ENCODE measurements around the gene CPN2. TPM values are rescaled to one million over a fixed set of nuclear protein-coding genes. Genes with fewer than 3 reads are reported as not detected.
A peak's percentile ranks its signal among the peaks of the same experiment; 100 is the strongest.

The CPN2 gene
- total RNA-seq, 1 donor from 2014 or later = not detected

DNA sequence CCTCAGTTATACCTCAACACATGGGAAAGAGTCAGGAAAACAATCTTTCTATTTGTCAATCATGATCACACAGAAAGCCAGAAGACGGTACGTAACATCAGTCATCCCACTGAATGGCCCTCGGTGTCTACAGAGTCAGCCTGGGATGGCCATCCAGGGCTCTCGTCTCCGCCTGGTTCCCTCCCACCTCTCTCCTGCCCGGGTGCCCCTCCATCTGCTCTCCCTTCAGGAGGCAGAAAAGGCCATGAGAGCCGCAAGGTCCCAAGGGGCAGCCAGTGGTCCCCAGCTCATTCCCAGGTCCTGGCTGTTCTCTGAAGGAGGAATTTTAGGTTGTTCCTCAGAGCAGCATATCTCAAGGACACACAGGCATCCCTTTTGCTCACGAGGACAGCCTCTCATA, 22.8 kb upstream of the CPN2 start:
- no peak overlapping the region for H3K4me3 ChIP-seq (ENCODE audit: low read length in 3 of 3)
- no peak overlapping the region for H3K27ac ChIP-seq (ENCODE audit: low read depth, low read length)
- peaks cover 30 to 33% (median 32%) of the 10 kb centered on the region in 3 donors for H3K27me3 ChIP-seq (ENCODE audit: control insufficient read depth in 3 of 3, insufficient read depth in 3 of 3, low read length in 3 of 3)
- H3K9me3 ChIP-seq (ENCODE audit: control insufficient read depth in 3 of 3, low read length in 3 of 3) = no peaks in the 10 kb centered on the region
- no peaks in the 10 kb centered on the region for H3K4me1 ChIP-seq (ENCODE audit: control insufficient read depth in 3 of 3, insufficient read depth in 3 of 3, low read length in 3 of 3)
- no peak overlapping the region for H3K9ac ChIP-seq (ENCODE audit: low read depth in 1 of 3, low read length in 3 of 3)
- H3K36me3 ChIP-seq (ENCODE audit: control insufficient read depth in 3 of 3, insufficient read depth in 3 of 3, low read length in 3 of 3) = no peaks in the 10 kb centered on the region

DNA sequence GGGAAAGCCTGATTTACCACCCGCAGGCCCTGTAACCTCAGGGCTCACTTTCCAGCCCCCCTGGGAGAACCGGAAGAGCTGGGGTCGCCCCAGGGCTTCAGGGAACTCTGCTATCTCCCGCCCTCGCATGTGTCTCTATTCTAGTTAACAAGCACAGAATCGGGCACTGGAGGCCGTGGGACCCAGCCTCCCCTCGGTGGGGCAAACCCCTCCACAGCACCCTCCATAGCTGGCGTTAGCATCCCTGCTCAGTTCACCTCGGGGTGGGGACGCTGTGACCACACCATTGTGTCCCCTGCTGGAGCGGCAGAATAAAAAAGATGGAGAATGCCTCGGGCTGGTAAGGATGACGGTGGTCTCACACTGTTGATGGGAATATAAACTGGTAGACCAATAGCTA, 21.9 kb upstream of the CPN2 start:
- no peaks in the 10 kb centered on the region for H3K9me3 ChIP-seq (ENCODE audit: control insufficient read depth in 3 of 3, low read length in 3 of 3)
- no peaks in the 10 kb centered on the region for H3K4me1 ChIP-seq (ENCODE audit: control insufficient read depth in 3 of 3, insufficient read depth in 3 of 3, low read length in 3 of 3)
- H3K9ac ChIP-seq (ENCODE audit: low read depth in 1 of 3, low read length in 3 of 3) = no peak overlapping the region
- peaks cover 35 to 36% (median 35%) of the 10 kb centered on the region in 3 donors for H3K27me3 ChIP-seq (ENCODE audit: control insufficient read depth in 3 of 3, insufficient read depth in 3 of 3, low read length in 3 of 3)
- no peak overlapping the region for H3K4me3 ChIP-seq (ENCODE audit: low read length in 3 of 3)
- no peak overlapping the region for H3K27ac ChIP-seq (ENCODE audit: low read depth, low read length)
- H3K36me3 ChIP-seq (ENCODE audit: control insufficient read depth in 3 of 3, insufficient read depth in 3 of 3, low read length in 3 of 3) = no peaks in the 10 kb centered on the region

DNA sequence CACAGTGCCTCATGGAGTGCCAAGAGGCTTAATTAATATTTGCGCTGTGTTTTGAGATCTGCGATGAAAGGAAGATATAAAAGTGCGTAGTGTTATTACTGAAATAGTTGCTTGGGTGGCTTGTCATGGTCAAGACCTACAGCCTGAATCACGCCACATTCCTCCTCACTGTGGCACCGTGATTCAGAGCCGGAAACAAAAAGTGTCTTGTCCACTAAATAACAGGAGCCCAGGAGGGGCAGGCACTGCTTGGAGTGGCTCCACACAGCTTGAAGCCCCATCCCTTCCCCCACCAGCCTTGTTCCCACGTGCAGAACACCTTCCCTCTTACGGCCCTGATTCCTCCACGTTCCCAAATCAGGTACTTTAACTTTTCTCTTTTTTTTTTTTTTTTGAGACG, 19.6 kb upstream of the CPN2 start:
- no peak overlapping the region for H3K9ac ChIP-seq (ENCODE audit: low read depth in 1 of 3, low read length in 3 of 3)
- no peaks in the 10 kb centered on the region for H3K36me3 ChIP-seq (ENCODE audit: control insufficient read depth in 3 of 3, insufficient read depth in 3 of 3, low read length in 3 of 3)
- H3K4me1 ChIP-seq (ENCODE audit: control insufficient read depth in 3 of 3, insufficient read depth in 3 of 3, low read length in 3 of 3) = no peaks in the 10 kb centered on the region
- no peak overlapping the region for H3K27ac ChIP-seq (ENCODE audit: low read depth, low read length)
- H3K4me3 ChIP-seq (ENCODE audit: low read length in 3 of 3) = no peak overlapping the region
- peaks cover 31 to 36% (median 33%) of the 10 kb centered on the region in 3 donors for H3K27me3 ChIP-seq (ENCODE audit: control insufficient read depth in 3 of 3, insufficient read depth in 3 of 3, low read length in 3 of 3)
- H3K9me3 ChIP-seq (ENCODE audit: control insufficient read depth in 3 of 3, low read length in 3 of 3) = no peaks in the 10 kb centered on the region

DNA sequence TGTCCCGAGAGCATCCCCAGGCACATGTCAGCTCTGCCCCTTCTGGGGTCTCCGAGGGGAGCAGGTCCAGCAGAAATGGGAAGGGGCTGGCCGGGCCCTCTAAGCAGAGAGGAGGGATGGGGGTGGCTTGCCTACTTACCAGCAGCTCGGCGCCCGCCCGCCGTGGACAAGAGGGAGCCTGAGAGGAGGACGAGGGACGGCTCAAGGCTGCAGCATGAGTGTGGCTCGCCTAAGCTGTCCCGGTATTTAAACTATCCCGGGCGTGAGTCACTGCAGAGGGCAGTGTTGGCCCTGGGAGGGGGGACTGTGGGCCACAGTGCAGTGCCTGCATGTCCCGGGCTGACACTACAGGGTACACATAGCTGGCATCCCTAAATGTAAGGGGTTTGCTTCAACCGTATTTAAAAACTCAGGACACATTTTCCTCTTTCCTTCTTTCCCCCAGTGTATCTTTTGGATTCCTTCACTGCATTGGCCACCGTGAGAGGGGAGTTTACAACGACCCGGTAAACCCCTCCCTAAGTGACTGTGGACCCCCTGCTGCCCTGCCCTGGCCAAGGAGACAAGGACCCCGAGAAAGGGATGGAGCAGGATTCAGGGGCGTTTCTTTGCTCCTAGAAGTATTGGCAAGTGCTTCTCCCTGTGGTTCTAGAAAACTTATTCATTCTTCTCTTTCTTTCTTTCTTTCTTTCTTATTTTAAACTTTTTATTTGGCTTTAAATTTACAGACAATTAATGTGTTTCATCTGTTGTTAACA, 18.6 kb upstream of the CPN2 start, which contains the start of gene LRRC15:
Gene LRRC15, minus strand, starts transcription at position 222 of the 758 bp plus-strand sequence. CDS start 8,700 bp downstream, outside the sequence.
- no peak within 1 kb of the TSS for H3K9ac ChIP-seq (ENCODE audit: low read depth in 1 of 3, low read length in 3 of 3)
- no peak within 1 kb of the TSS for H3K4me3 ChIP-seq (ENCODE audit: low read length in 3 of 3)
- H3K27ac ChIP-seq (ENCODE audit: low read depth, low read length) = no peak within 1 kb of the TSS
- peaks cover 5 to 7% (median 6%) of the 10 kb centered on the region in 3 donors for H3K4me1 ChIP-seq (ENCODE audit: control insufficient read depth in 3 of 3, insufficient read depth in 3 of 3, low read length in 3 of 3)
- no peaks in the 10 kb centered on the region for H3K9me3 ChIP-seq (ENCODE audit: control insufficient read depth in 3 of 3, low read length in 3 of 3)
- H3K36me3 ChIP-seq (ENCODE audit: control insufficient read depth in 3 of 3, insufficient read depth in 3 of 3, low read length in 3 of 3) = no peaks in the 10 kb centered on the region
- H3K27me3 ChIP-seq (ENCODE audit: control insufficient read depth in 3 of 3, insufficient read depth in 3 of 3, low read length in 3 of 3) = peaks cover 31 to 33% (median 31%) of the 10 kb centered on the region in 3 donors

DNA sequence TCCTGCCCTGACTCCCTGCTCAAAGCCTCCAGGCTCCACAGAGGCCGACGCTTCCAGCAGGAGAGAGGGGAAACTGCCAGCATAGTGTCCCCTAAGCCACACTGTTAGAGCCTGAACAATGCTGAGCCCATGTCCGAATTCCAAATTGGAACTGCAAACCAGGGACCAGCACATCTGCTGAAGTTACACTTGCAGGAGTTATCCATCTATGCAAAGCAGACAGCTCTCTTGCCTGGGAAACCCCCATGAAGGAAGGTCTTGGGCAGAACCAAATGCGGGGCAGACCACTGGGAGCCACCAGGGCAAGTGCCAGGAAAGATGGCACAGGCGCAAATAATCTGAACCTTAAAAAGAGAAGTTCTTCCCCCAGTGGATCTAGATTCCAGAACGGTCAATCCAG, 17.8 kb upstream of the CPN2 start:
- peaks cover 12 to 14% (median 12%) of the 10 kb centered on the region in 3 donors for H3K4me1 ChIP-seq (ENCODE audit: control insufficient read depth in 3 of 3, insufficient read depth in 3 of 3, low read length in 3 of 3)
- H3K4me3 ChIP-seq (ENCODE audit: low read length in 3 of 3) = no peak overlapping the region
- H3K27ac ChIP-seq (ENCODE audit: low read depth, low read length) = no peak overlapping the region
- H3K36me3 ChIP-seq (ENCODE audit: control insufficient read depth in 3 of 3, insufficient read depth in 3 of 3, low read length in 3 of 3) = no peaks in the 10 kb centered on the region
- no peaks in the 10 kb centered on the region for H3K9me3 ChIP-seq (ENCODE audit: control insufficient read depth in 3 of 3, low read length in 3 of 3)
- H3K9ac ChIP-seq (ENCODE audit: low read depth in 1 of 3, low read length in 3 of 3) = no peak overlapping the region
- H3K27me3 ChIP-seq (ENCODE audit: control insufficient read depth in 3 of 3, insufficient read depth in 3 of 3, low read length in 3 of 3) = peaks cover 28 to 33% (median 31%) of the 10 kb centered on the region in 3 donors

DNA sequence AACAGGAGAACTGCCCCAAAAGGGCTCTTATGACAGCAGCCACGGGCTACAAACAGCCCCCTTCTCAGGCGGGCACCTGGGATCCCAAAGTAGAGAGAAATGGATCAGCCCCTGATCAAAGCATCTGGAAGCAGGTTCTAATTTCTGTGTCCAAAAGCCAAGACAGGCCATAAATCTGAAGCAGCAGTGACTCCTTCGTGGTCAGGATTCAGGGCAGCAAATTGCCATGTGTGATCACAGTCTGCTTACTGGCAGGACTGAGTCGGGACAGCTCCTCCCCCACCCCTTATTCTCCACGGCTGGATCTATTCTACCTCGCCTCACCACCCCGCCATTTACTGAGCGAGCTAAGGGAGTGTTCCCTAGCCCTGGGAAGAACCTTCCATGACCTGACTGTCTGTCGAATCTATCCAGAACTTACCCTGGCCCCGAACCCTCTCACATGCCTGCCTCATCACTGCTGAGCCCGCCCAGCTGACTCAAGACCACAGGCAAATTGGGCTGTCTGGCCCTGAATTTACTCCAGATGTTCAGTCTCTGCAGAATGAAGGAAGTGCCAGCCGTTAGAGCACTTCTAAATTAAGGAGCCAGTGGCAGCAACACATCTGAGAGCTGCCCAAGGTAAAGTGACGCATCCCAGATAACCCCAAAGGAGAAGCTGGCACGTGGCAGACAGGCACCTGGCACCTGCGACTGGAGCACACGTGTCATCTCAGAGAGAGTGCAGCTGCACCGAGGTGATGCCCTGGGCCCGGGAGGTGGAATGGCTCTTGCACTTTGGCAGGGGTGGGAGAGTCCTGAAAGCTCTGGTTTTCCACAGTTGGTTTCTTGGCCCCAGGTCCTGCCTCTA, 17.1 kb upstream of the CPN2 start:
- Histone ChIP-seq H3K4me1 (ENCODE audit: control insufficient read depth in 3 of 3, insufficient read depth in 3 of 3, low read length in 3 of 3) (peaks cover 12 to 14% (median 12%) of the 10 kb centered on the region in 3 donors), H3K9me3 (ENCODE audit: control insufficient read depth in 3 of 3, low read length in 3 of 3) (no peaks in the 10 kb centered on the region), H3K27ac (ENCODE audit: low read depth, low read length) (no peak overlapping the region), H3K27me3 (ENCODE audit: control insufficient read depth in 3 of 3, insufficient read depth in 3 of 3, low read length in 3 of 3) (peaks cover 27 to 33% (median 29%) of the 10 kb centered on the region in 3 donors), H3K4me3 (ENCODE audit: low read length in 3 of 3) (no peak overlapping the region), H3K9ac (ENCODE audit: low read depth in 1 of 3, low read length in 3 of 3) (no peak overlapping the region), H3K36me3 (ENCODE audit: control insufficient read depth in 3 of 3, insufficient read depth in 3 of 3, low read length in 3 of 3) (no peaks in the 10 kb centered on the region)

DNA sequence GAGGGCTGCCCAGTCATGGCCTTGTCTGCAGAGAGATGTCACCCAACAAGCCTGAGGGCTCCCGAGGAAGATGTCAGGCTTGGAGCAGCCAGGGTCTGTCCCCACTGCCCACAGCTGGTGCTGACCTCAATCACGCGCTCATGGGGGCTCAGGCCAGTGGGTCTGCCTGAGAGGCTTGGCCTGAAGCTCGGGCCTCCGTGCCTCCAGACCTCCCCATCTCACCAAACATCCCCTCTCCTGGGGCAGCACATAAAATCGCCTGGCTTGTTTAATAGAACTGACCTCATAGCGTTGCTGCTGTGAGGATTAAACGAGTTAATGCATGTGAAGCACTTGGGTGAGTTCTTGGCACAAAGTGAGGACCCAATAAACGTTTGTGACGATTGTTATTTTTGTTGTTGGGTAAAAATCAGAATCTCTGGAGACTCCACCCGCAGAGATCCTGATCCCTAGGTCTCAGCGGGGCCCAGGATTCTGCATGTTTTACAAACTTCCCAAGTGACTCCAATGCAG, 14.9 kb upstream of the CPN2 start:
- Histone ChIP-seq H3K27me3 (ENCODE audit: control insufficient read depth in 3 of 3, insufficient read depth in 3 of 3, low read length in 3 of 3) (peaks cover 26 to 33% (median 27%) of the 10 kb centered on the region in 3 donors), H3K9ac (ENCODE audit: low read depth in 1 of 3, low read length in 3 of 3) (no peak overlapping the region), H3K36me3 (ENCODE audit: control insufficient read depth in 3 of 3, insufficient read depth in 3 of 3, low read length in 3 of 3) (no peaks in the 10 kb centered on the region), H3K4me1 (ENCODE audit: control insufficient read depth in 3 of 3, insufficient read depth in 3 of 3, low read length in 3 of 3) (peaks cover 12 to 14% (median 12%) of the 10 kb centered on the region in 3 donors), H3K27ac (ENCODE audit: low read depth, low read length) (no peak overlapping the region), H3K9me3 (ENCODE audit: control insufficient read depth in 3 of 3, low read length in 3 of 3) (no peaks in the 10 kb centered on the region), H3K4me3 (ENCODE audit: low read length in 3 of 3) (no peak overlapping the region)

DNA sequence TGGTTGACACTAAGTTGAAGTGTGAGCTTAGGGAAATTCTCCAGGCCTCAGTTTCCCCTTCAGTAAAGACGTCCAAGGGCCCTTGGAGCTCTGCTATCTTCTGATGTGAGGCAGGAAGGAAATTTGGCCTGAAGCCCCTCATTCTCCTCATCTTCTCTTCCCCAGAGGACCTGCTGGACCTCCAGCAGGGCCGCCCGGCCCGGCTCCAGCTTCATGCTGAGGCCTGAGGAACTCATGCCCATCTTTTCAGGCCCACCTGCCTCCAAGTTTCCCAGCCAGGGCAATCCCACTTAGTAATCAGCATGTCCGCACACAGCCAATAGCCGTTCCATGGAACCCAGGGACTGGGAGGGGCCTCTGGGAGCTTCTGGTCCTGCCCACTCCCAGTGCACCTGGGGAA, 14.4 kb upstream of the CPN2 start:
- no peaks in the 10 kb centered on the region for H3K9me3 ChIP-seq (ENCODE audit: control insufficient read depth in 3 of 3, low read length in 3 of 3)
- H3K9ac ChIP-seq (ENCODE audit: low read depth in 1 of 3, low read length in 3 of 3) = no peak overlapping the region
- peaks cover 12 to 14% (median 12%) of the 10 kb centered on the region in 3 donors for H3K4me1 ChIP-seq (ENCODE audit: control insufficient read depth in 3 of 3, insufficient read depth in 3 of 3, low read length in 3 of 3)
- H3K27me3 ChIP-seq (ENCODE audit: control insufficient read depth in 3 of 3, insufficient read depth in 3 of 3, low read length in 3 of 3) = peaks cover 25 to 33% (median 29%) of the 10 kb centered on the region in 3 donors
- no peak overlapping the region for H3K27ac ChIP-seq (ENCODE audit: low read depth, low read length)
- no peaks in the 10 kb centered on the region for H3K36me3 ChIP-seq (ENCODE audit: control insufficient read depth in 3 of 3, insufficient read depth in 3 of 3, low read length in 3 of 3)
- H3K4me3 ChIP-seq (ENCODE audit: low read length in 3 of 3) = no peak overlapping the region

DNA sequence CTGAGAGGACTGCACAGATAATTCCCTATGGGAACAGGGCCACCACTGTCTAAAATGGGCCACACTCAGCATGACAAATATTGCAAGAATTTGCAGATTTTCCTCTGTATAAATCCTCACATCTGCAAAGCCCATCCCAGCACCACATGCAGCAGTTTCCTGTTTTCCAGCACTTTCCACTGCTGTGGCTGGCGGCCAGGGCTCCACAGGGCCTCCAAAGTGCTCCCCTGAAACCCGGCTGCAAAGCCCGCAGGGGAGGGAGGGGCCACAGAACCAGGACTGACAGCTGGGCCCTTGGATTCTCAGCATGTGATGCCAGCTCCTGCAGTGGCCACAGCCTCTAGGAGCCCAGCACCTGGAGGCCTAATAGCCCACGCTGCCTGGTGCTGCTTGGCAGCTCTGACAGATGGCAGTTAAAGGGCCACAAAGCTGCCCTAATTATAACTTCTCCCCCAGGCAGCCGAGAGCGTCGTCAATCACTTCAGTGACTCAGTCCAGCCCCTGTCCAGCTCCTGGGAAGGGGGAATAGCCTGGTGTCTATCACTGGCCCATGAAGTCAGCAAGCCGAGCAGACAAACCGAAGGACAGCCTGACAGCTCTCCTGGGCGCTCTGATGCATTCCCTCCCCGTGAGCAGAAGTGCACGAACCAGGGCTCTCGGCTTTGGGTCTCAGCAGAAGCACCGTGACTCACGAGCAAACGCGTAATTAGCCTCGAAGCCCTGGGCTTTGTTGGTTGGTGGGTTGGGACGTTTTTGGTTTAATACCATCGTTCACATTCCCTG, 13.7 kb upstream of the CPN2 start:
- Histone ChIP-seq H3K9me3 (ENCODE audit: control insufficient read depth in 3 of 3, low read length in 3 of 3) (no peaks in the 10 kb centered on the region), H3K27me3 (ENCODE audit: control insufficient read depth in 3 of 3, insufficient read depth in 3 of 3, low read length in 3 of 3) (peaks cover 20 to 29% (median 26%) of the 10 kb centered on the region in 3 donors), H3K9ac (ENCODE audit: low read depth in 1 of 3, low read length in 3 of 3) (peak overlapping the region in 1 of 3 donors; percentile 33), H3K36me3 (ENCODE audit: control insufficient read depth in 3 of 3, insufficient read depth in 3 of 3, low read length in 3 of 3) (no peaks in the 10 kb centered on the region), H3K4me1 (ENCODE audit: control insufficient read depth in 3 of 3, insufficient read depth in 3 of 3, low read length in 3 of 3) (peaks cover 12 to 14% (median 12%) of the 10 kb centered on the region in 3 donors), H3K27ac (ENCODE audit: low read depth, low read length) (no peak overlapping the region), H3K4me3 (ENCODE audit: low read length in 3 of 3) (no peak overlapping the region)
